OCI-LY7 (cell line): ENCODE measurements around the gene CYBB.

ENCODE experiments used
- EZH2phosphoT487 ChIP-seq: fragments of 200-600 bp; sonication (generic); IDR thresholded peaks from 2 replicates; pipeline ENCODE4 v1.6.1; 2018; ENCODE audit warnings: low read depth, borderline replicate concordance, mild to moderate bottlenecking, mixed run types, antibody characterized with exemption, low read length, moderate library complexity, mixed read lengths
- TF ChIP-seq, protein P1 (sequence below): fragments of 200-600 bp; sonication (generic); conservative IDR thresholded peaks from 2 replicates; pipeline ENCODE4 v1.5.1; 2014; ENCODE audit warnings: mild to moderate bottlenecking, antibody characterized with exemption, low read length, moderate library complexity, mixed read lengths

DNA sequence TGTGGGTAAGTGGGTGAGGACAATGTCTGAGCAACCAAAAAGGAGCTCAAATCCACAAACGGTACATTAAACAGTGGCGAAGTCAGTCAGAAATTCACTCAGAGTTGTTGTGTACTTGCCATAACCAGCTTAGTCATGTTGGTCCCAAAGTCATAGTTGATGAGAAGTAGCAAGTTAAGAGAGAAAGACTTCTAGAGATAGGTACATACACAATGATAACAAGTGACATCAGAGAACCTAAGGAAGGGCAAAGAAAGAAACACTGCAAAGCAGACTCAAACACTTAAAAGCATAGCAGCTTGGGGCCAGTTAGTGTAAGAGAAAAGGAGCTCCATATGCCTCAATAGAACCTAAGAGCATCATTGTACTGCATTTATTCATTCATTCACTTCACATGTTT is 37.3 kb downstream of the CYBB start:
- TF ChIP-seq, protein P1, sequence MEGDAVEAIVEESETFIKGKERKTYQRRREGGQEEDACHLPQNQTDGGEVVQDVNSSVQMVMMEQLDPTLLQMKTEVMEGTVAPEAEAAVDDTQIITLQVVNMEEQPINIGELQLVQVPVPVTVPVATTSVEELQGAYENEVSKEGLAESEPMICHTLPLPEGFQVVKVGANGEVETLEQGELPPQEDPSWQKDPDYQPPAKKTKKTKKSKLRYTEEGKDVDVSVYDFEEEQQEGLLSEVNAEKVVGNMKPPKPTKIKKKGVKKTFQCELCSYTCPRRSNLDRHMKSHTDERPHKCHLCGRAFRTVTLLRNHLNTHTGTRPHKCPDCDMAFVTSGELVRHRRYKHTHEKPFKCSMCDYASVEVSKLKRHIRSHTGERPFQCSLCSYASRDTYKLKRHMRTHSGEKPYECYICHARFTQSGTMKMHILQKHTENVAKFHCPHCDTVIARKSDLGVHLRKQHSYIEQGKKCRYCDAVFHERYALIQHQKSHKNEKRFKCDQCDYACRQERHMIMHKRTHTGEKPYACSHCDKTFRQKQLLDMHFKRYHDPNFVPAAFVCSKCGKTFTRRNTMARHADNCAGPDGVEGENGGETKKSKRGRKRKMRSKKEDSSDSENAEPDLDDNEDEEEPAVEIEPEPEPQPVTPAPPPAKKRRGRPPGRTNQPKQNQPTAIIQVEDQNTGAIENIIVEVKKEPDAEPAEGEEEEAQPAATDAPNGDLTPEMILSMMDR: no peak
- TF ChIP-seq EZH2phosphoT487: no peak
